ENCODE data around the gene GPC6. TPM values are rescaled to one million over a fixed set of nuclear protein-coding genes. Genes with fewer than 3 reads are reported as not detected.

Gene GPC6
- total RNA-seq, 1 experiment from 2014 or later: 1.6 TPM

DNA sequence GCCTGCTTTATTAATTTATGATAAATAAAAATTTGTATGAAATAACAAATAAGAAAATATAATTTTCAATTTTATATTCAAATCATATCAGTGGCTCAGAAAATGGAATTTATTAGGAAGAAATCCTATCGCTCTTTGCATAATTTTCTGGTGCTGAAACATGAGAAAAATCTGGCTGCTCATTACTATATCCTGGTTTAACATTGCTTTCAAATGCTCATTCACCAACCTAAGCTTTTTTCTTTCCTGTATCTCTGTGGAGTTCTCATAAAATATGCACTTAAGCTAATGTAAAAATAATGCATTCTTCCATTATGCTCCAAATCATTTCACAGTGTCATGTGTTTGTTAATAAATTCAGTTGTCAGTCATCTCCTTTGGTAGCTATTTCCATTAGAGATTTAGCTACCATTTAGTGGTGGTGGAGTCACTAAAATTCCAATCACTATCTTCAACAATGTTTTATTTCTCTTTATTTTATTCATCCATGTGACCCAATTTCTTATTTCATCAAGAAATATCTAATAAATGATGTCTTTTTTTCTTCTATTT is 754.9 kb downstream of the GPC6 start:
- no peak for DNase-seq (ENCODE audit: low read depth in 1 of 2, low spot score in 2 of 2)
- no peaks in the 10 kb centered on the region for H3K9me3 ChIP-seq (replicated peaks)
- H3K4me3 ChIP-seq: no peak overlapping the region
- H3K36me3 ChIP-seq: no peaks in the 10 kb centered on the region
- H3K27me3 ChIP-seq (replicated peaks): no peaks in the 10 kb centered on the region
- H3K27ac ChIP-seq: no peak overlapping the region
- no peaks in the 10 kb centered on the region for H3K4me1 ChIP-seq (replicated peaks)

DNA sequence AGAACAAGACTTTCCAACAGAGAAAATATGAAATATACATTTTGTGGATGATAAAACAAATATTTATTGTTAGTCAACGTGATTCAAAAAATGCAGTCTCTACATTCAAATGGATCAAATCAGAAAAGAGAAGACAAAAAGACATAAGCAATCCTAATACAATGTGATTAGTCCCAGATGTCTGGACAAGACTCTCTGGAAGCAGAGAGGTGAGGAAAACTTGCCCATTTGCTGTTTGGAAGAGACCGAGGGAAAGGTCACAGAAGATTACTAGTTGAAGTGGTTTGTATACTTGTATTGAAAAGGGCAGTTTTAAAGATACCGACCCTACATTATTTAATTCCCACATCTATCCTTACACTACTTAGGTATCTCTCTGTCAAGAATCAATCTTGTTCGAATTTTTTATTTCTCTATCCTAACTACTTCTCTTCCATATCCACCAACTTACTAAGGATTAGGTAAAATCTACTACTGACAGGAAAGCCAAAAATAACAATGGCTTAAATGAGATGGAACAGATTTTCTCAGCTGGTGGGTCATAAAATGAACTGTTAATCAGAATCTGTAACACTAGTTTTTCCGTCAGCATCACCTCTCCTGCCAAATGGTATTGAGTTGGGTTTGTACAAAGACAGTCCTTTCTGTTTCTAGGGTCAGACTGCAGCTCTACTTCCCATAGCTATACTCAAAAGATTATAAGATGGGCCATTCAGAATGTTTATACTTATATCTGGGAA is 755.7 kb downstream of the GPC6 start:
- DNase-seq (ENCODE audit: low read depth in 1 of 2, low spot score in 2 of 2): no peak
- no peak overlapping the region for H3K4me3 ChIP-seq
- H3K9me3 ChIP-seq (replicated peaks): no peaks in the 10 kb centered on the region
- H3K4me1 ChIP-seq (replicated peaks): no peaks in the 10 kb centered on the region
- no peaks in the 10 kb centered on the region for H3K36me3 ChIP-seq
- no peaks in the 10 kb centered on the region for H3K27me3 ChIP-seq (replicated peaks)
- H3K27ac ChIP-seq: no peak overlapping the region

DNA sequence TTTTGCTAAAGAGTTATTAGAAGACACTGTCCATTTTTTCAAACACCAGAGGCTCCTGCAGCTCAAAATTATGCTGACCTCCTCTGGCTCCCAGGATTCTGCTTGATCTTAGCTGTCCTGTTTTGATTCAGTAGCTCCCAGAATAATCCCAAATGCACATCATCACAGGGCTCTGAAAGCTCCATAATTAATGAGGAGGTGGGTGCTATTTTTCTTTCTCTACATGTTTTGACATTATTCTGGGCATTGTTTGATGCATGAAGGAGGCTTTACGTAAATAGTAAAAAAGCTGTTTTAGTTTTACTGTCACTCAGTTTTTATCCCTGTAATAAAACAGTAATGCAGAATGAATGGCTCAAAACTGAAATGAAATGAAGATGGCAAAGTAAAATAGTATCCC is 757.4 kb downstream of the GPC6 start:
- H3K27me3 ChIP-seq (replicated peaks): no peaks in the 10 kb centered on the region
- H3K9me3 ChIP-seq (replicated peaks): no peaks in the 10 kb centered on the region
- no peak overlapping the region for H3K4me3 ChIP-seq
- no peak overlapping the region for H3K27ac ChIP-seq
- no peaks in the 10 kb centered on the region for H3K36me3 ChIP-seq
- DNase-seq (ENCODE audit: low read depth in 1 of 2, low spot score in 2 of 2): no peak
- H3K4me1 ChIP-seq (replicated peaks): no peaks in the 10 kb centered on the region

DNA sequence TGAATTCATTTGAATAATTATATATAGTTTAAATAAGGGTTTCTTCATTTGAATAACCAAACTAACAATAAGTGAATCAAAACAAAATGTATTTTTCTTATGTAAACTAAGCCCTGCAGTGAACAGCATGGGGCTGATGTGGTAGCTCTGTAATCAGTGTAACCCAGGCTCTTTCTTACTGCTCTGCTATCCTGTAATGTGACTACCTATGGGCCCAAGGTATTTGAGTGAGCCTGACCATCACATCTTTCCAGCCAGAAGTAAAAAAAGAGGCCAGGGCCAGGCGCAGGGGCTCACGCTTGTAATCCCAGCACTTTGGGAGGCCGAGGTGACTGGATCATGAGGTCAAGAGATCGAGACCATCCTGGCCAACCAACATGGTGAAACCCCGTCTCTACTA is 758.3 kb downstream of the GPC6 start:
- no peaks in the 10 kb centered on the region for H3K9me3 ChIP-seq (replicated peaks)
- H3K4me3 ChIP-seq: no peak overlapping the region
- H3K27me3 ChIP-seq (replicated peaks): no peaks in the 10 kb centered on the region
- H3K36me3 ChIP-seq: no peaks in the 10 kb centered on the region
- DNase-seq (ENCODE audit: low read depth in 1 of 2, low spot score in 2 of 2): no peak
- no peak overlapping the region for H3K27ac ChIP-seq
- no peaks in the 10 kb centered on the region for H3K4me1 ChIP-seq (replicated peaks)

DNA sequence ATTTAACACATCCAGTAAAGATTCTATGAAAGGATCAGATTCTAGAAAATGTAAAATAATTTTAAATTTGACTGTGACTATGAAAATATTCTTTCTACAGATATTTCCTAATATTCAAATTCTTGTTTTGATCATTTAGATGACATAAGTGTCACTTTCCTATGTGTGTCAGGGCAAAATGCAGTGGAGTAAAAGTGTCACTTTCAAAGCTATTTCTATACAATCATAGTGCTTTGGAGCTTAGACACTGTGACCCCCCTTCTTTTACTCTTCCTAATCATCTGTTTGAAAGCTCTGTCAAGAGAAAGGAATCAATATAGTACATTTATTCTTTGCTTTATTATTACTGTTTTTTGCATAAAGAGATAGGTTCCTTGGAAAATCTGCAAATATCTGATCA is 760.9 kb downstream of the GPC6 start:
- Histone ChIP-seq H3K27me3 (replicated peaks) (no peaks in the 10 kb centered on the region), H3K9me3 (replicated peaks) (no peaks in the 10 kb centered on the region), H3K4me3 (no peak overlapping the region), H3K27ac (no peak overlapping the region), H3K4me1 (replicated peaks) (no peaks in the 10 kb centered on the region), H3K36me3 (no peaks in the 10 kb centered on the region)
- no peak for DNase-seq (ENCODE audit: low read depth in 1 of 2, low spot score in 2 of 2)

DNA sequence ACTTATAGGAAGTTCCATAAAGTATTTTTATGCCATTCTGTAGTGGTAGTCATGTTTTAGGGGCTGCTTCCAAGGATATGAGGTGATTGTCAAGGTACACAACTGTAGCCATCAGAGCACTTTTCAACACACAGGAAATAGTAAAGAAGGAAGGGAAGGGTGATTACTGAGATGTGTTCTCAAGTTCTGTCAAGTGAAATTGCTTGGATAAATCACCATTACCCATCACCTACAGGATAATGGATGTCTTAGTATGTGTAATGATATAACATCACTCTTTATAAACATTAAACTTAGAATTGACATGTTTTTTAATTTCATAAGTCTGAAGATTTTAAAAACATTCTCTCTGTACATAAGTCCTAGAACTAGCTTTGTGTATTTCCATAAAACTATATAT is 765.0 kb downstream of the GPC6 start:
- Histone ChIP-seq H3K9me3 (replicated peaks) (no peaks in the 10 kb centered on the region), H3K27me3 (replicated peaks) (no peaks in the 10 kb centered on the region), H3K4me3 (no peak overlapping the region), H3K36me3 (no peaks in the 10 kb centered on the region), H3K27ac (no peak overlapping the region), H3K4me1 (replicated peaks) (no peaks in the 10 kb centered on the region)
- DNase-seq (ENCODE audit: low read depth in 1 of 2, low spot score in 2 of 2): no peak

DNA sequence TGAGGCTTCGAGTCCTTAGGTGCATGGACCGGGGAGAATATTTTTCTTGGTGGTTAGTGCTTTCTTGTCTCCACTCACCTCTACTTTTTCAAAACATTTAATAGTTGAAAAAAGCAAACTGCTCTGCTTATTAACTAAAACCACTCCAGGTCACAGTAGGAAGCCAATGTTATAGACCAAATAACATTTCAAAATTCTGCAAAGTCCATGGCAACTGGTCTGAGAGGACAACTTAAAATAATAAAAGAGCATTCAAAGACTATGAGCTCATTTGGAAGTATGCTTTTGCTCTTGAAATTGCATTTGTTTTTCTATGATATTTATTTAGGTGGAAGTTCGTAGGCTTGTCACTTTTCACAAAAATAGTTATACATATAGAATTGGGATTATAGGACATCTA is 769.9 kb downstream of the GPC6 start:
- H3K4me1 ChIP-seq (replicated peaks): no peaks in the 10 kb centered on the region
- no peak for DNase-seq (ENCODE audit: low read depth in 1 of 2, low spot score in 2 of 2)
- no peak overlapping the region for H3K4me3 ChIP-seq
- no peak overlapping the region for H3K27ac ChIP-seq
- H3K27me3 ChIP-seq (replicated peaks): no peaks in the 10 kb centered on the region
- no peaks in the 10 kb centered on the region for H3K9me3 ChIP-seq (replicated peaks)
- H3K36me3 ChIP-seq: no peaks in the 10 kb centered on the region

DNA sequence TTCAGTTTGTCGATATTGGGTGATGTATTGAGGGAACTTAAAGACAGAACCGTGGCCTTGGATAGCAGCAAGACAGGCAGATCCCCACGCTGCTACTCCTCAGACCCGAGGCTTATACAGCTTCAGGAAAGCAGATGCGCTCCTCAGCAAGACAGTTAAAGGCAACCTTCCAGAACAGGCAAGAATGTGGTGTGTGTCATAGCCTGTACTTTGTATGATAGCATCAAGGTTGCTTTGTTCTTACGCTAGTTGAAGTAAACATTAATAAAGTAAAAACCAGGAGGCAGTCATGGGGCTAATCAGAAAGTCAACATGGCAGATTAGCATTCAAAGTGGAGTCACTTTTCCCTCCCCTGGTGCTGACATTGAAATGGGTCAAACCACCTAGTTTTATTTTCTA is 779.7 kb downstream of the GPC6 start:
- no peak overlapping the region for H3K4me3 ChIP-seq
- no peaks in the 10 kb centered on the region for H3K27me3 ChIP-seq (replicated peaks)
- no peaks in the 10 kb centered on the region for H3K9me3 ChIP-seq (replicated peaks)
- no peak overlapping the region for H3K27ac ChIP-seq
- H3K36me3 ChIP-seq: no peaks in the 10 kb centered on the region
- no peak for DNase-seq (ENCODE audit: low read depth in 1 of 2, low spot score in 2 of 2)
- no peaks in the 10 kb centered on the region for H3K4me1 ChIP-seq (replicated peaks)

DNA sequence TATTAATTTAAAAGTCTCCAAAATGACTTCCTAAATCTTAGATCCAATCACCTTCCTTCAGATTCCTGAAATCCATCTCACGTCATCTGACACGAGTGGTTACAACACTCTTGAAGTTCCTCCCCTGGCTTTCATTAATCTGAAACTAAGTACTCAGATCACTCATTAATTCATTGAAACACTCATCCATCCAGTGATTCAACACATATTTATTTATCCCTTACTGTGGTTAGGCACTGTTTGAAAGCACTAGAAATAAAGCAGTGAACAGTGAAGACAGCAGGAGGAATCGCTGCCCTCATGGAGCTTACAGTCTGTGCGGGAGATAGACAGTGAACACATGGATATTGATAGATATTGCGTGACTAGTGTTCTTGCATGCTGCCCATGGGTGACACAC is 780.5 kb downstream of the GPC6 start:
- no peak overlapping the region for H3K4me3 ChIP-seq
- DNase-seq (ENCODE audit: low read depth in 1 of 2, low spot score in 2 of 2): no peak
- H3K27ac ChIP-seq: no peak overlapping the region
- no peaks in the 10 kb centered on the region for H3K9me3 ChIP-seq (replicated peaks)
- H3K36me3 ChIP-seq: no peaks in the 10 kb centered on the region
- H3K4me1 ChIP-seq (replicated peaks): no peaks in the 10 kb centered on the region
- H3K27me3 ChIP-seq (replicated peaks): no peaks in the 10 kb centered on the region

DNA sequence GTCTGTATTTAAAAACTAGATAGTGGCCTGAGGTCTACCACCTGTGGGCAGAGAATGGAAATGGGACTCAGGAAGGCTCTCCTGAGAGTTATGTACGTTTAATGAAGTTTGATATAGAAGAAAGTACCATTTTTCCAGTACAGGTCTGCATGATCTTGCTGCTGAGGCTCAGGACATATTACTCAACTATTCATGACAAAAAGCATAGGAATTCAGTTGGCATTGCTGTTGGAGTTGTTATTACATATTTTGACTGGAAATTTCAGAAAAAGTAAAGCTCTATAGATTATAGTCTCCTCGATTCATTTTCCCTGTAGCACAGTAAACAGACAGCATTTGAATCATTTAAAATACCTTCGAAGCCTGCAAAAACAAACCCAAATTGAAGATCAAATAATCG is 783.1 kb downstream of the GPC6 start:
- H3K27ac ChIP-seq: no peak overlapping the region
- no peak for DNase-seq (ENCODE audit: low read depth in 1 of 2, low spot score in 2 of 2)
- H3K4me3 ChIP-seq: no peak overlapping the region
- H3K36me3 ChIP-seq: no peaks in the 10 kb centered on the region
- H3K27me3 ChIP-seq (replicated peaks): no peaks in the 10 kb centered on the region
- no peaks in the 10 kb centered on the region for H3K4me1 ChIP-seq (replicated peaks)
- H3K9me3 ChIP-seq (replicated peaks): no peaks in the 10 kb centered on the region

DNA sequence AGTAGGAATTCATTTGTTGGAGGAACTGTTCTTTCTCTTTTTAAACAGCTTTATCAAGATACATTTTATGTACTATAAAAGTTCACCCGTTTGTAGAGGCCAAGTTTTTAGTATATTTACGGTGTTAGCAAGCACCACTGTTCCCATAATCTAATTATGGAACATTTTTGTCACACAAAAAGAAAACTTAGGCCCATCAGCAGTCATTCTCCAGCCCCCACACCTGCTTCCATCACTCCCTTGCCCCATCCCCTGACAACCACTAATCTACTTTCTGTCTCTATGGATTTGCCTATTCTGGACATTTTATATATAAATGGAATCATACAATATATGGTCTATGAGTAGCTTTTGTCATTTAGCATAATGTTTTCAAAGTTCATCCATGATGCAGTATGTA is 787.9 kb downstream of the GPC6 start:
- no peaks in the 10 kb centered on the region for H3K36me3 ChIP-seq
- H3K27me3 ChIP-seq (replicated peaks): no peaks in the 10 kb centered on the region
- H3K4me3 ChIP-seq: no peak overlapping the region
- no peaks in the 10 kb centered on the region for H3K9me3 ChIP-seq (replicated peaks)
- no peak overlapping the region for H3K27ac ChIP-seq
- no peak for DNase-seq (ENCODE audit: low read depth in 1 of 2, low spot score in 2 of 2)
- H3K4me1 ChIP-seq (replicated peaks): no peaks in the 10 kb centered on the region

DNA sequence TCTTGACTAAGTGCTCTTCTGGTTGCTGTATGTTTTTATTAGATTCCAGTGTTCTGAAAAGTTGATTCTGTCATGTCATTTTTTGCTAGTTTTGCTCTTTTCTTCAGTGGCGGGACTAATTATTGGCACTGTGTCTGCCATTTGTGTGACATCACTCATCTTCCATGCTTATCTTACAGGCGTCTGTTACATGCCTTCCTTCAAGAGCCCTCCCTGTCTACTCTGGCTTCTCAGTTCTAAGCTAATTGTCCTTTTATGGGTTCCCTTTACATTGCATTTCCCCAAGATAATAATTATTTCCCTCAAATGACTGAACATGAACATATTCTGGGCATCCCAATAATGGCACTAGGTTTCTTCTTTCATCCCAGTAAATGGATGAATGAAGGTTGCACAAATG is 793.8 kb downstream of the GPC6 start:
- Histone ChIP-seq H3K4me3 (no peak overlapping the region), H3K27ac (no peak overlapping the region), H3K36me3 (no peaks in the 10 kb centered on the region), H3K27me3 (replicated peaks) (no peaks in the 10 kb centered on the region), H3K9me3 (replicated peaks) (no peaks in the 10 kb centered on the region), H3K4me1 (replicated peaks) (no peaks in the 10 kb centered on the region)
- no peak for DNase-seq (ENCODE audit: low read depth in 1 of 2, low spot score in 2 of 2)

DNA sequence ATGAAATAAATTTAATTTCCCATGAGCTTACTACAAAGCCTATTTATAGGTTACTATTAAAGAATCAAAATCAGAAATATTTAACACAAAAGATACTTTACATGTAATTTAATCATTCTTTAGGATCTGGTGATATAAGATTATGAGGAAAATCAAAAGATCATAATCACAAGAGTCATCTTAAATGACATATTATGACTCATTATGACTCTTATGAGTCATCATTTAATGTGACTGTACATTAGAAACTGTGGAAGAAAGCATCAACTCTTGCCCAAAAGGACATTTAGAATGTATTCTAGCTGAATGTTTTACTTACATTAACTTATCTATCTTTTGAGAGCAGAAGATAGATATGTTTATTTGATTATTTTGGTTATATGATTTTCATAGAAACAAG is 794.2 kb downstream of the GPC6 start:
- Histone ChIP-seq H3K27ac (no peak overlapping the region), H3K9me3 (replicated peaks) (no peaks in the 10 kb centered on the region), H3K4me3 (no peak overlapping the region), H3K36me3 (no peaks in the 10 kb centered on the region), H3K4me1 (replicated peaks) (no peaks in the 10 kb centered on the region), H3K27me3 (replicated peaks) (no peaks in the 10 kb centered on the region)
- no peak for DNase-seq (ENCODE audit: low read depth in 1 of 2, low spot score in 2 of 2)

DNA sequence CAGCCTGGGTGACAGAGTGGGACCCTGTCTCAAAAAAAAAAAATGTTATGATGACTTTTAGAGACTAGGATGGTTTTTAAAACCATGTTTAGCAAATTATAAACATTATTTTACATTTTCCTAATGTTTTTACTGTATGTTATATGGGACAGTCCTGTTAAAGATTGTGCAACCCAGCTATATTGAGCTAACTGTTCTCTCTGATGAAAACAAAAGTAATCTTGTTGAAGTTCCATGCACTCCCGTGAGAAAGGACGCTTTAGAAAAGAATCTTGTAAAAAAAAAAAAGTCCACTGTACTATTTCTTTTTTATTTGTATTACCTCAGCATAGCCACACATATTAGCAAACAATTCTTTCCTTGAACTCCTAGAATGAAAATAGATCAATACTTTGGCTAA is 801.6 kb downstream of the GPC6 start:
- Histone ChIP-seq H3K27ac (no peak overlapping the region), H3K4me1 (replicated peaks) (no peaks in the 10 kb centered on the region), H3K27me3 (replicated peaks) (no peaks in the 10 kb centered on the region), H3K36me3 (no peaks in the 10 kb centered on the region), H3K4me3 (no peak overlapping the region), H3K9me3 (replicated peaks) (no peaks in the 10 kb centered on the region)
- no peak for DNase-seq (ENCODE audit: low read depth in 1 of 2, low spot score in 2 of 2)

DNA sequence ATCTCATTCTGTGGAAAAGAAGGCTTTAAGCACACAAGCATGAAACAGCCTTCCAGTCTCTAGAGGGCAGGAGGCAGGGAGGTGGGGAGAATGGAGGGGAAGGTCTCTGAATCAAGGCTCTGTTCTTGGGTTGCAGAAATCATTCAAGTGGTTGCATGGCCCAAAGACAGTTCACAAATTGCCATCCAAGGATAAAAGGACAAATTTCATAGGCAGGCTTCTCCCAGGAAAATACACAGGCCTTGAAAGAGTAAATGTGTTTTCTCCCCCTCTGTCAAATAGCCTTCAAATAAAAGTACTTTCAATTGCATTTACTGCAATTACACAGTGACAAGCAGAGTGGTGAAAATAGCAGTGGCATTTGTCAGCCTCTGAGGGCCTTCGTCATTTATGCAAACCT is 802.0 kb downstream of the GPC6 start:
- H3K4me3 ChIP-seq: no peak overlapping the region
- DNase-seq (ENCODE audit: low read depth in 1 of 2, low spot score in 2 of 2): no peak
- no peak overlapping the region for H3K27ac ChIP-seq
- H3K27me3 ChIP-seq (replicated peaks): no peaks in the 10 kb centered on the region
- no peaks in the 10 kb centered on the region for H3K4me1 ChIP-seq (replicated peaks)
- no peaks in the 10 kb centered on the region for H3K9me3 ChIP-seq (replicated peaks)
- no peaks in the 10 kb centered on the region for H3K36me3 ChIP-seq

Measured in SJSA1 (cell line).